A549 (cell line): ENCODE results near the gene INSIG2.

Source experiments
- CTCF ChIP-seq: fragments of >200 bp; sonication (Bioruptor Twin); formaldehyde crosslinking; IDR thresholded peaks from 3 replicates; pipeline ENCODE4 v1.5.1; 2016
- PHF8 ChIP-seq: fragments of 200-600 bp; sonication (generic); IDR thresholded peaks from 2 replicates; pipeline ENCODE4 v1.6.1; 2016; ENCODE audit warnings: low read depth, mild to moderate bottlenecking, antibody characterized with exemption, moderate library complexity, borderline replicate concordance
- POLR2A ChIP-seq: IDR thresholded peaks from 2 replicates; pipeline ENCODE4 v1.6.1; 2012; ENCODE audit warnings: mild to moderate bottlenecking, low read length
- REST ChIP-seq: fragments of 200-600 bp; sonication (generic); IDR thresholded peaks from 2 replicates; pipeline ENCODE4 v1.6.1; 2016; ENCODE audit warnings: antibody characterized with exemption, mild to moderate bottlenecking, moderate library complexity
- SREBF2 ChIP-seq: fragments of 450-650 bp; IDR thresholded peaks from 2 replicates; pipeline ENCODE4 v1.6.1; 2014; ENCODE audit warnings: mild to moderate bottlenecking, moderate library complexity

- TF ChIP-seq CTCF (no peak), REST (no peak), POLR2A (no peak), PHF8 (no peak), SREBF2 (no peak)
Measured at GRCh38 chr2:118065921-118066511, 22.3 kb upstream of the INSIG2 start.
